ENCODE results near the gene PDZD2. TPM values are rescaled to one million over a fixed set of nuclear protein-coding genes. Genes with fewer than 3 reads are reported as not detected.

The PDZD2 gene
- total RNA-seq, 1 donor from 2014 or later = 70.9 TPM

GRCh38 chr5:31657315-31657979, 18.5 kb downstream of the PDZD2 start:
- ATAC-seq = no peak
- Histone ChIP-seq H3K27me3 (no peaks in the 10 kb centered on the region), H3K36me3 (no peaks in the 10 kb centered on the region), H3K4me1 (no peaks in the 10 kb centered on the region), H3K9me3 (no peaks in the 10 kb centered on the region), H3K27ac (no peak overlapping the region), H3K4me3 (no peak overlapping the region)
- no peak for DNase-seq
- TF ChIP-seq CTCF (IDR thresholded peaks at IDR 0.05) = no peak
- intact Hi-C loops (cut with DNase I) = no loop called here

- TF ChIP-seq CTCF (IDR thresholded peaks at IDR 0.05) = no peak
- ATAC-seq = no peak
- intact Hi-C loops (cut with DNase I) = no loop called here
- no peak for DNase-seq
- Histone ChIP-seq H3K4me3 (no peak overlapping the region), H3K36me3 (no peaks in the 10 kb centered on the region), H3K27ac (no peak overlapping the region), H3K4me1 (no peaks in the 10 kb centered on the region), H3K9me3 (no peaks in the 10 kb centered on the region), H3K27me3 (no peaks in the 10 kb centered on the region)
These were observed 22.3 kb downstream of the PDZD2 start for GRCh38 chr5:31661257-31661656.

DNA sequence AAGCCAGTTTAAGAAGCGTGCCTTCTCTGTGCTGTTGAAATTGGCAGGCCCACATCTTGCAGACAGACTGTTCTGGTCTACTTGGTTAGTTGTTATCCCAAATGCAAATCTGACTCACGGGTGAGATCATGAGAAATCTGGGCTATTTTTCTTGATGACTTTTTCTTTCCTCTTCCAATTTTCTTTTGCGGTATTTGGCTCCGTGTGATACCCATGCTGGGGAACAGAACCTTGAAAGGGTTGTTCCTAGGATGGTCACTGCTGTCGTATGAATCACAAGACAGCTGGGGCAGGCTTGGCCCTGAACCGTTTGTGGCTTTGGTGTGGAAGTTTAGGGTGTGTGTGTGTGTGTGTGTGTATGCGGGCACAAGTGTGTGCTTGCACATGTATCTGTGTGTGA, 24.6 kb downstream of the PDZD2 start:
- no peaks in the 10 kb centered on the region for H3K4me1 ChIP-seq
- no peak for ATAC-seq
- H3K4me3 ChIP-seq = no peak overlapping the region
- intact Hi-C loops (cut with DNase I) = no loop called here
- no peak for DNase-seq
- no peak overlapping the region for H3K27ac ChIP-seq
- no peak for TF ChIP-seq CTCF (IDR thresholded peaks at IDR 0.05)
- H3K27me3 ChIP-seq = no peaks in the 10 kb centered on the region
- H3K9me3 ChIP-seq = no peaks in the 10 kb centered on the region
- H3K36me3 ChIP-seq = no peaks in the 10 kb centered on the region

DNA sequence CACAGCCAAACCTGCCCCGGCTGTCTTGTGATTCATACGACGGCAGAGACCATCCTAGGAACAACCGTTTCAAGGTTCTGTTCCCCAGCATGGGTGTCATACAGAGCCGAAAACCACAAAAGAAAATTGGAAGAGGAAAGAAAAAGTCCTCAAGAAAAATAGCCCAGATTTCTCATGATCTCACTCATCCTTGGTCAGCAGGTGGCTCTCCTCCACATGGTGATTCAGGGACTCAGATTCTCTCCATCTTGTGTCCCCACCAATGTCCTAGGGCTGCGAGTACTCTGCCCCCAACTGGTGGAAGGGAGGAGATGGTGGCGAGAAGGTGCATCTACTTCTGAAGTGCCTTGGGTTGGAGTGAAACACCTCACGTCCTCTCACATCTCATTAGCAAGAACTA, 25.6 kb downstream of the PDZD2 start:
- no peak for DNase-seq
- Histone ChIP-seq H3K9me3 (no peaks in the 10 kb centered on the region), H3K27me3 (no peaks in the 10 kb centered on the region), H3K4me1 (no peaks in the 10 kb centered on the region), H3K36me3 (no peaks in the 10 kb centered on the region), H3K4me3 (no peak overlapping the region), H3K27ac (no peak overlapping the region)
- TF ChIP-seq CTCF (IDR thresholded peaks at IDR 0.05) = no peak
- intact Hi-C loops (cut with DNase I) = no loop called here
- no peak for ATAC-seq

GRCh38 chr5:31671339-31671741, 32.4 kb downstream of the PDZD2 start:
- Histone ChIP-seq H3K27me3 (no peaks in the 10 kb centered on the region), H3K4me1 (no peaks in the 10 kb centered on the region), H3K9me3 (no peaks in the 10 kb centered on the region), H3K27ac (no peak overlapping the region), H3K36me3 (no peaks in the 10 kb centered on the region), H3K4me3 (no peak overlapping the region)
- TF ChIP-seq CTCF (IDR thresholded peaks at IDR 0.05) = no peak
- no peak for ATAC-seq
- intact Hi-C loops (cut with DNase I) = no loop called here
- no peak for DNase-seq

All from upper lobe of right lung (tissue), 1 donor.